Keratinocyte (primary cell): ENCODE measurements around the gene AKTIP. TPM values are rescaled to one million over a fixed set of nuclear protein-coding genes. Genes with fewer than 3 reads are reported as not detected.
A peak's percentile ranks its signal among the peaks of the same experiment; 100 is the strongest.

Experiments used
- DNase-seq: peaks from one replicate; pipeline ENCODE4 v3.0.0-alpha.2; 2011; ENCODE audit warnings: low read depth, missing footprints, low spot score
- FAIRE-seq: peaks from 2 replicates; lab custom pipeline; 2011; peaks lifted over from hg19 to GRCh38; lab: Jason Lieb, UNC
- H2AFZ ChIP-seq: 2 replicates; pipeline ENCODE4 v1.6.0; 2012; ENCODE audit warnings: low read length, control low read depth, inconsistent platforms; ENCODE audit not compliant: control insufficient read depth
- H3K27ac ChIP-seq: 2 replicates; pipeline ENCODE4 v1.5.1; 2011; ENCODE audit warnings: low read length; ENCODE audit not compliant: control insufficient read depth, insufficient read depth
- H3K27me3 ChIP-seq: 3 replicates; pipeline ENCODE4 v1.6.0; 2011; ENCODE audit warnings: low read length; ENCODE audit not compliant: control insufficient read depth, insufficient read depth; ENCODE audit errors: extremely low read depth
- H3K36me3 ChIP-seq, 2 experiments: 2 replicates in 1 of 2; 3 replicates in 1 of 2; pipeline ENCODE4 v1.5.1; 2011; ENCODE audit warnings: low read length in 2 of 2, mild to moderate bottlenecking in 1 of 2; ENCODE audit not compliant: control insufficient read depth in 2 of 2, insufficient read depth in 2 of 2; ENCODE audit errors: extremely low read depth in 1 of 2
- H3K4me1 ChIP-seq: 3 replicates; pipeline ENCODE4 v1.5.1; 2011; ENCODE audit warnings: low read length; ENCODE audit not compliant: control insufficient read depth, insufficient read depth; ENCODE audit errors: extremely low read depth
- H3K4me2 ChIP-seq: 3 replicates; pipeline ENCODE4 v1.6.0; 2011; ENCODE audit warnings: low read depth, low read length; ENCODE audit not compliant: control insufficient read depth, insufficient read depth; ENCODE audit errors: extremely low read depth
- H3K4me3 ChIP-seq, 3 experiments: fragments of 200-600 bp in 1 of 3; sonication (generic) in 1 of 3; 2 replicates in 2 of 3; 3 replicates in 1 of 3; pipeline ENCODE4 v1.5.1; 2011 to 2016; ENCODE audit warnings: low read length in 3 of 3, mild to moderate bottlenecking in 3 of 3, control low read depth in 2 of 3, inconsistent platforms in 1 of 3, low read depth in 1 of 3, mixed read lengths in 1 of 3, mixed run types in 1 of 3, moderate library complexity in 1 of 3; ENCODE audit not compliant: control insufficient read depth in 2 of 3, insufficient read depth in 2 of 3; ENCODE audit errors: extremely low read depth in 1 of 3
- H3K79me2 ChIP-seq: 2 replicates; pipeline ENCODE4 v1.6.0; 2012; ENCODE audit warnings: low read length; ENCODE audit not compliant: control insufficient read depth, insufficient read depth
- H3K9ac ChIP-seq: 3 replicates; pipeline ENCODE4 v1.6.0; 2011; ENCODE audit warnings: low read length; ENCODE audit not compliant: control insufficient read depth, insufficient read depth; ENCODE audit errors: extremely low read depth
- H3K9me1 ChIP-seq: 3 replicates; pipeline ENCODE4 v1.6.0; 2011; ENCODE audit warnings: low read length; ENCODE audit not compliant: control insufficient read depth, insufficient read depth; ENCODE audit errors: extremely low read depth
- H3K9me3 ChIP-seq: 2 replicates; pipeline ENCODE4 v1.5.1; 2012; ENCODE audit warnings: low read depth, low read length; ENCODE audit not compliant: control insufficient read depth
- H4K20me1 ChIP-seq: 3 replicates; pipeline ENCODE4 v1.6.0; 2011; ENCODE audit warnings: low read length; ENCODE audit not compliant: control insufficient read depth, insufficient read depth; ENCODE audit errors: extremely low read depth
- CTCF ChIP-seq, 3 experiments: IDR thresholded peaks in 1 of 3; conservative IDR thresholded peaks in 1 of 3; optimal IDR thresholded peaks in 1 of 3; 2 replicates in 2 of 3; 3 replicates in 1 of 3; pipeline versions ENCODE3 to v1.5.1; 2011; ENCODE audit warnings: low read length in 3 of 3, mild to moderate bottlenecking in 3 of 3, moderate library complexity in 2 of 3, control low read depth in 1 of 3, inconsistent platforms in 1 of 3; ENCODE audit not compliant: insufficient read depth in 2 of 3; ENCODE audit errors: extremely low read depth in 1 of 3
- EZH2 ChIP-seq: IDR thresholded peaks from one replicate; pipeline ENCODE4 v1.6.1; 2012; ENCODE audit warnings: inconsistent platforms, mild to moderate bottlenecking, low read length, moderate library complexity
- dilution Hi-C: fragments of 300-500 bp; cut with MboI; formaldehyde crosslinking; loops from one replicate; pipeline ENCODE4 v1.7.0; 2020; ENCODE audit warnings: low sequenced_read_pairs; ENCODE audit not compliant: extremely low pct_ligation_motif_present
- polyA plus RNA-seq, 5 experiments: library from polyadenylated mRNA; depleted of rRNA in 3 of 5; stranded (reverse) in 3 of 5; stranded (forward) in 1 of 5; unstranded in 1 of 5; fragments of >200 nt; gene quantifications; 1 replicate in 1 of 5; 2 replicates in 3 of 5; 3 replicates in 1 of 5; pipeline versions ENCODE4 v1.2.1 to v1.2.3, GENCODE V29; 2011 to 2012; ENCODE audit warnings: missing spikeins in 2 of 5, low read depth in 1 of 5, low replicate concordance in 1 of 5

Gene AKTIP
- polyA plus RNA-seq, 1 donor (not counting 4 experiments of a cell fraction or from before 2014, with no cell fraction given) = 23.6 TPM

DNA sequence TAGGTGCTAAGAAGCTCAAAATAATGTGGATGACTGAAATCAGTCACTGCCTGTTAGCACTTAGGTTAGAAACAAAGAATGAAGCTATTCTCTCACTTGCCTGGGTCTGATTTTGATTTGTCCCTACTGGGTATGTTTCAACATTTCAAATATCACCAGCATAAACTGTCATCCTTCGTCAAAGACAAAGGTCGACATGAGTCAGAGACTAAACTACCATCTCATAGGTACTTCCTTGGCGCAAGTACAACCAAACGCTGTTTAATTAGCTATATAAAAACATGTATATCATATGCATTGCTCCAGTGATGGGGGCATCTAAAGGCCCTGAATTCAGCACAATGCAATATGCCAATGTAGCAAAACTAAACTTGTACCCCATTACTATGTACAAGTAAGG, 4.0 kb downstream of the AKTIP start:
- Histone ChIP-seq H3K27me3 (no peaks in the 10 kb centered on the region), H3K4me1 (peaks cover 18% of the 10 kb centered on the region), H3K9me3 (no peaks in the 10 kb centered on the region), H3K4me2 (no peak overlapping the region), H3K9ac (no peak overlapping the region), H3K4me3 (no peak overlapping the region), H3K9me1 (no peaks in the 10 kb centered on the region), H3K27ac (no peak overlapping the region), H2AFZ (no peak overlapping the region), H3K36me3 (peaks cover 7 to 13% of the 10 kb centered on the region in 2 experiments), H4K20me1 (no peaks in the 10 kb centered on the region), H3K79me2 (no peaks in the 10 kb centered on the region)
- no peak for DNase-seq
- FAIRE-seq = no peak
- no peak for TF ChIP-seq EZH2
- no peak for TF ChIP-seq CTCF (optimal IDR thresholded peaks at IDR 0.05 in 1 of 3, IDR thresholded peaks at IDR 0.05 in 1 of 3, conservative IDR thresholded peaks at IDR 0.05 in 1 of 3; ENCODE audit: extremely low read depth in 1 of 3, insufficient read depth in 2 of 3, low read length in 3 of 3)
- dilution Hi-C loops = no loop called here

DNA sequence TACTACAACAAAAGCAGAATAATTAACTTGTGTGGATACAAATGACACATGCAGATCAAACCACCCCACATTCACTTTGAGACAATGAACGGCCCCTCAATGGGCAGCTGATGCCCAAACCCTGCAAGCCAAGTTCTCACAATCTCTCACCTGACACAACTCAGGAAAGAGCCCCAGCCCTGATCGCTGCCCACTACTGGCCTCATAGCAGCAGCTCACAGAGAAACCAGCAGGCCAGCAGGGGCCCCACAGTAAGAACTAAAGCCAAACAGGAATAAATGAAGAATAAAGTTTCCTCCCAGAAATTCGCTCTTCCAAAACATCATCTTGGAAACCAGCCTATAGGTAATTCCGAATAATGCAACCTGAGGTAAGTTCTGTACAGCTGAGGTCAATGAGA, 7.7 kb downstream of the AKTIP start:
- no peak overlapping the region for H2AFZ ChIP-seq
- no peaks in the 10 kb centered on the region for H3K4me1 ChIP-seq
- no peak overlapping the region for H3K4me3 ChIP-seq
- DNase-seq (no peak), FAIRE-seq (no peak)
- H3K9me1 ChIP-seq = no peaks in the 10 kb centered on the region
- H4K20me1 ChIP-seq = no peaks in the 10 kb centered on the region
- TF ChIP-seq CTCF (optimal IDR thresholded peaks at IDR 0.05 in 1 of 3, IDR thresholded peaks at IDR 0.05 in 1 of 3, conservative IDR thresholded peaks at IDR 0.05 in 1 of 3; ENCODE audit: extremely low read depth in 1 of 3, insufficient read depth in 2 of 3, low read length in 3 of 3) = peak in 1 of 3 experiments; percentile 19
- no peak for TF ChIP-seq EZH2
- peaks cover 16 to 18% of the 10 kb centered on the region in 2 experiments for H3K36me3 ChIP-seq
- no peaks in the 10 kb centered on the region for H3K79me2 ChIP-seq
- no peaks in the 10 kb centered on the region for H3K9me3 ChIP-seq
- no peak overlapping the region for H3K9ac ChIP-seq
- dilution Hi-C loops = no loop called here
- no peak overlapping the region for H3K27ac ChIP-seq
- H3K4me2 ChIP-seq = no peak overlapping the region
- H3K27me3 ChIP-seq = no peaks in the 10 kb centered on the region
